HepG2 (cell line): ENCODE results near the gene SEC24A. TPM values are rescaled to one million over a fixed set of nuclear protein-coding genes. Genes with fewer than 3 reads are reported as not detected.

ENCODE experiments used
- ATAC-seq: fragments of 200-7000 bp; cut with Tn5 transposase; 3 replicates; pipeline ENCODE4 v1.9.1; 2020; ENCODE audit warnings: mild to moderate bottlenecking, moderate library complexity
- BruUV-seq: library from RNA; stranded (reverse); fragments of 400-500 nt; replicated peaks from 2 replicates; lab custom pipeline; 2021; lab: Mats Ljungman, UMichigan
- CTCF ChIA-PET: fragments of 300-600 bp; formaldehyde crosslinking; extraction: SDS; loops from one replicate; lab custom pipeline; 2021; ENCODE audit warnings: low total read pairs, inconsistent platforms, low intra/inter-chr PET ratio; lab: Yijun Ruan, JAX
- POLR2A ChIA-PET: fragments of 350-600 bp; sonication (Branson Sonifier 250); formaldehyde crosslinking; loops from one replicate; lab custom pipeline; 2020; ENCODE audit warnings: antibody characterized with exemption, inconsistent platforms; lab: Yijun Ruan, JAX
- DNase-seq: peaks from one replicate; pipeline ENCODE4 v3.0.0-alpha.2; 2015; ENCODE audit warnings: low spot score
- FAIRE-seq: peaks from 3 replicates; lab custom pipeline; 2011; peaks lifted over from hg19 to GRCh38; lab: Jason Lieb, UNC
- H2AFZ ChIP-seq: one replicate; pipeline ENCODE4 v1.6.1; 2011; ENCODE audit warnings: low read length, inconsistent platforms
- H3K27ac ChIP-seq: fragments of 300-600 bp; 3 replicates; pipeline ENCODE4 v1.8.0; 2011; ENCODE audit warnings: mixed run types, mild to moderate bottlenecking, mixed read lengths, low read length, inconsistent platforms; ENCODE audit not compliant: insufficient read depth; ENCODE audit errors: extremely low read length
- H3K27me3 ChIP-seq, 2 experiments: fragments of 200-600 bp in 1 of 2; 2 replicates in 1 of 2; 3 replicates in 1 of 2; pipeline versions ENCODE4 v1.6.0 to v1.8.0; 2011; ENCODE audit warnings: low read length in 2 of 2, mild to moderate bottlenecking in 2 of 2, moderate library complexity in 2 of 2, inconsistent platforms in 1 of 2; ENCODE audit not compliant: insufficient read depth in 2 of 2, control insufficient read depth in 1 of 2
- H3K36me3 ChIP-seq, 2 experiments: fragments of 200-600 bp in 1 of 2; replicated peaks in 1 of 2; 2 replicates in 1 of 2; 3 replicates in 1 of 2; pipeline versions ENCODE4 v1.5.1 to v1.8.0; 2011; ENCODE audit warnings: low read length in 2 of 2, inconsistent platforms in 1 of 2; ENCODE audit not compliant: insufficient read depth in 2 of 2, control insufficient read depth in 1 of 2
- H3K4me1 ChIP-seq: 2 replicates; pipeline ENCODE4 v1.5.1; 2012; ENCODE audit warnings: low read length, inconsistent platforms; ENCODE audit not compliant: insufficient read depth
- H3K4me2 ChIP-seq: 2 replicates; pipeline ENCODE4 v1.6.0; 2011; ENCODE audit warnings: low read depth, low read length, inconsistent platforms
- H3K4me3 ChIP-seq, 3 experiments: fragments of 200-600 bp in 1 of 3; sonication (generic), shearing (Covaris generic) in 1 of 3; replicated peaks in 1 of 3; 2 replicates each; pipeline ENCODE4 v1.5.1; 2011 to 2016; ENCODE audit warnings: low read length in 3 of 3, inconsistent platforms in 2 of 3, low read depth in 2 of 3, mild to moderate bottlenecking in 2 of 3, control low read depth in 1 of 3, mixed read lengths in 1 of 3; ENCODE audit not compliant: insufficient read depth in 1 of 3
- H3K79me2 ChIP-seq: one replicate; pipeline ENCODE4 v1.6.1; 2011; ENCODE audit warnings: low read length, inconsistent platforms; ENCODE audit not compliant: insufficient read depth
- H3K9ac ChIP-seq: 2 replicates; pipeline ENCODE4 v1.6.0; 2011; ENCODE audit warnings: mild to moderate bottlenecking, low read depth, low read length, inconsistent platforms; ENCODE audit not compliant: insufficient read depth
- H3K9me3 ChIP-seq: 2 replicates; pipeline ENCODE4 v1.5.1; 2012; ENCODE audit warnings: mild to moderate bottlenecking, low read length
- H4K20me1 ChIP-seq: 2 replicates; pipeline ENCODE4 v1.6.0; 2011; ENCODE audit warnings: inconsistent platforms, mild to moderate bottlenecking, low read length, moderate library complexity; ENCODE audit not compliant: insufficient read depth
- CBX1 ChIP-seq: IDR thresholded peaks from one replicate; pipeline ENCODE4 v1.6.1; 2016; ENCODE audit warnings: antibody characterized with exemption, low read depth
- KIAA2018 ChIP-seq: sonication (generic); formaldehyde crosslinking; IDR thresholded peaks from 2 replicates; pipeline ENCODE4 v1.5.0; 2020; ENCODE audit warnings: mild to moderate bottlenecking, missing genetic modification reagents, borderline replicate concordance
- KLF9 ChIP-seq: IDR thresholded peaks from 2 replicates; pipeline ENCODE4 v1.6.1; 2016; ENCODE audit warnings: low read depth
- MED8 ChIP-seq: sonication (generic); formaldehyde crosslinking; IDR thresholded peaks from 2 replicates; pipeline ENCODE4 v1.8.1; 2023; ENCODE audit warnings: mild to moderate bottlenecking, missing genetic modification reagents; ENCODE audit not compliant: insufficient replicate concordance
- NR2F1 ChIP-seq, 2 experiments: fragments of 450-650 bp in 1 of 2; formaldehyde crosslinking in 1 of 2; IDR thresholded peaks; 2 replicates each; pipeline versions ENCODE4 v1.5.0 to v1.6.1; 2016 to 2020; ENCODE audit warnings: mild to moderate bottlenecking in 1 of 2, missing compliant biosample characterization in 1 of 2, missing genetic modification reagents in 1 of 2, moderate library complexity in 1 of 2
- NR3C1 ChIP-seq: sonication (generic); formaldehyde crosslinking; IDR thresholded peaks from 2 replicates; pipeline ENCODE4 v1.4.0; 2020; ENCODE audit warnings: missing genetic modification reagents
- RBM22 ChIP-seq: fragments of 200-400 bp; formaldehyde crosslinking; optimal IDR thresholded peaks from 2 replicates; pipeline ENCODE3; 2017; ENCODE audit warnings: mild to moderate bottlenecking, low read length, moderate library complexity
- SMARCE1 ChIP-seq: fragments of 450-650 bp; IDR thresholded peaks from 2 replicates; pipeline ENCODE4 v1.6.1; 2017; ENCODE audit warnings: borderline replicate concordance
- ZNF18 ChIP-seq: sonication (generic); formaldehyde crosslinking; IDR thresholded peaks from 2 replicates; pipeline ENCODE4 v1.8.0; 2022; ENCODE audit warnings: mild to moderate bottlenecking, missing genetic modification reagents; ENCODE audit not compliant: insufficient replicate concordance
- ZNF503 ChIP-seq: sonication (generic); formaldehyde crosslinking; IDR thresholded peaks from 2 replicates; pipeline ENCODE4 v1.4.0; 2020; ENCODE audit warnings: missing genetic modification reagents
- ZNF749 ChIP-seq: sonication (generic); formaldehyde crosslinking; IDR thresholded peaks from 2 replicates; pipeline ENCODE4 v1.8.0; 2022; ENCODE audit warnings: mild to moderate bottlenecking, missing genetic modification reagents, moderate library complexity, borderline replicate concordance
- WGBS: methylation state at CpG from one replicate; pipeline ENCODE4 v1.1.6; 2017; ENCODE audit warnings: low lambda C conversion rate; 5-methylcytosine and 5-hydroxymethylcytosine counted together
- in situ Hi-C: cut with HindIII; loops from 2 replicates; pipeline ENCODE4 v1.10.0; 2017; ENCODE audit warnings: low pct_unique_long_range_greater_than_20kb; ENCODE audit not compliant: extremely low pct_ligation_motif_present
- intact Hi-C: fragments of 100-400 bp; cut with micrococcal nuclease; formaldehyde crosslinking; loops from one replicate; pipeline ENCODE4 v1.10.0; 2022; ENCODE audit not compliant: unreplicated experiment
- polyA plus RNA-seq, 8 experiments: library from polyadenylated mRNA; depleted of rRNA in 3 of 8; stranded (reverse) in 7 of 8; unstranded in 1 of 8; fragments of >200 nt; fragmentation: Illumina TruSeq in 4 of 8; extraction: Trizol in 4 of 8; gene quantifications; 2 replicates each; pipeline versions ENCODE4 v1.2.1 to v1.2.3, GENCODE V29; 2011 to 2016; ENCODE audit warnings: low read depth in 4 of 8, missing spikeins in 1 of 8, mixed read lengths in 1 of 8; ENCODE audit not compliant: insufficient read depth in 1 of 8
- total RNA-seq, 5 experiments: library from RNA; depleted of rRNA; stranded (reverse); fragments of >200 nt; fragmentation: Illumina TruSeq; extraction: Trizol; gene quantifications; 2 replicates each; pipeline ENCODE4 v1.2.3, GENCODE V29; 2016; ENCODE audit warnings: low read depth in 1 of 5

Gene SEC24A
- total and polyA plus RNA-seq, 2 of the 13 experiments (the other 11 are each of a cell fraction or from before 2014, with no cell fraction given): 30.5 to 56.8 TPM

GRCh38 chr5:134638760-134639201 is 9.8 kb upstream of the SEC24A start:
- intact Hi-C loops (loop anchor here (1.0 kb wide), 1 partner anchor 10 kb away; the partner anchor contains the start of gene SEC24A), in situ Hi-C loops (no loop called here)
- H3K27me3 ChIP-seq: no peaks in the 10 kb centered on the region
- peak; percentile 99 for FAIRE-seq
- H4K20me1 ChIP-seq: no peaks in the 10 kb centered on the region
- peak overlapping the region; percentile 34; the same call in 1 of the 2 replicates for H3K9ac ChIP-seq
- peak overlapping the region; percentile 54 for H3K4me2 ChIP-seq
- peak; percentile 95 for ATAC-seq
- CTCF ChIA-PET: no interaction called here
- H3K79me2 ChIP-seq: no peaks in the 10 kb centered on the region
- no peak overlapping the region; a peak in 1 of 6 replicates for H3K4me3 ChIP-seq
- POLR2A ChIA-PET: interaction anchor here (0.6 to 4.6 kb wide), 7 partner anchors 10 to 570 kb away, joined by 3 to 31 read pairs (median 3); partner anchors contain the start of genes PCBD2 and SEC24A
- no peaks in the 10 kb centered on the region for H3K9me3 ChIP-seq
- H3K4me1 ChIP-seq: peaks cover 78% of the 10 kb centered on the region
- no peaks in the 10 kb centered on the region for H3K36me3 ChIP-seq
- no TSS peak for BruUV-seq
- 8% methylated on average over 4 of the region's 4 CpGs for WGBS
- H2AFZ ChIP-seq: no peak overlapping the region
- H3K27ac ChIP-seq: peak overlapping the region; percentile 76
- peak; percentile 96 for DNase-seq
- TF ChIP-seq MED8 (no peak), ZNF18 (CRISPR knock-in tag) (peak; percentile 44), ZNF749 (CRISPR knock-in tag) (no peak), RBM22 (no peak), KIAA2018 (CRISPR knock-in tag) (no peak), NR2F1 (CRISPR knock-in tag; IDR thresholded peaks at IDR 0.05) (no peak), KLF9 (CRISPR knock-in tag) (no peak), CBX1 (no peak), ZNF503 (CRISPR knock-in tag) (peak; percentile 72; the same call in 1 of the 2 replicates), SMARCE1 (no peak), NR3C1 (CRISPR knock-in tag) (no peak)
